GM15510 (cell line): ENCODE measurements around the gene SERPINI1.

Experiments used
- POLR2A ChIP-seq: IDR thresholded peaks from 3 replicates; pipeline ENCODE4 v1.6.1; 2011; ENCODE audit warnings: borderline replicate concordance; ENCODE audit not compliant: insufficient read length; ENCODE audit errors: extremely low read depth

Gene SERPINI1

DNA sequence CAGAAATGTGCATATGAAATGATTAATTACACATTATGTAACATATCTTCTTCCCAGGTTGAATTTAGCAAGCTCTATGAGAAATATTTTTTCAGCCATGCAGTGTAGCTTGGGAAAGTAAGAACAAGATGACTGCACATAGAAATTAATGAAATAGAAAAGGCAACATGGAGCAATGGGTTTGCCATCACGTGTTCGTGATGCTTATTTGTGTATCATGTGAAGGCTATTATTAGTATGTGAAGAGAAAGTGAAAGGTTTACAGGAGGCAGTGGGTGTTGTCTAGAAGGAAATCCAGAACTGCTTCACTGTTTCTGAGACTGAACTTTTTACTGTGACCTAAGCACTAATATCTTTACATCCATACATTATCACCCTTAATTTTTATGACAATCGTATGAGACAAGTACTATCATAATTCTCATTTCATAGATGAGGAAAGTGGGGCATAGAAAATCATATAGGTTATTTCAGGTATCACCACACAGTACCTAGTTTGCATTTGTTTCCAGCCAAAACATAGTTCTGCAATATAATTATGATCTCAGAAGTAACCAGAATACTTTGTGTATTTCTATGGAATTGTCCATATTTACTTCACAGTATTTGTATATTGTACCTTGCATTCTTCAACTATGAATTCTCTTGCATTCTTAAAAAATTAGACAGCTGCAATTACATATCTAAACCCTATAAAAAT is 14.9 kb downstream of the SERPINI1 start:
- no peak for TF ChIP-seq POLR2A

DNA sequence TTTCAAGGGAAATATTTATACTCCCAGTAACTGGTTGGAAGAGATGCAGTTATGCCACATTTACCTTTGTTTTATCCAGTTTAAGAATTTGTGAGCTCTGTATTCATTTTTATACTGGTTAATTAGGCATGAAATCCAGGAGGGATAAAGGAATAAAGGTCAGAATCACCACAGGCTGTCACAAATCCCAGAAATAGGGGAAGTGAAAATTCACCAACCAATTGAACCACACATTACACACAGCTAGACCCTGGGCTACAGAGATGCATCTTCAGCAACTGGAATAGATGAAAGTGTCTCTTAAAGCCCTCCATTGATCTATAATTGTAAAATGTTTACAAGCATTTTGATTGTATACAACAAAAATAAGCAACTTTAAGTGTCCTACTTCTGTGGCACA is 18.5 kb downstream of the SERPINI1 start:
- TF ChIP-seq POLR2A = no peak

DNA sequence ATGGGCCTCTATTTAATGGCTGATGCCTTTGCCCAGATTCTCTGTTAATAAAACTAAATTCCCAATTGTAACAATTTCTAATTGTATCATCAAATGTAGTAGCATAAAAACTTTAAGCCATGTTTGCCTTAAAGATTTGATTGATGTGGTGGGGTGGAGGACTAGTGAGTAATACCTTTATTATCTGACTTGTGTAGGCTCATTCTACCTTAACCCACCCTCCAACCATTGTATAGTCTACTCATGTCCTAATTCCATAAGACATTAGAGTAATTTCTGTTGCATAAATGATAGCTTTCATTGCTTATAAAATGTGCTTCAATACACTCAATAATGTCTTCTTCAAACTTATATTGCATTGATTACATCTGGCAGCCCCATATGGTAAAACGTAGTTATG is 25.8 kb downstream of the SERPINI1 start:
- TF ChIP-seq POLR2A = no peak

DNA sequence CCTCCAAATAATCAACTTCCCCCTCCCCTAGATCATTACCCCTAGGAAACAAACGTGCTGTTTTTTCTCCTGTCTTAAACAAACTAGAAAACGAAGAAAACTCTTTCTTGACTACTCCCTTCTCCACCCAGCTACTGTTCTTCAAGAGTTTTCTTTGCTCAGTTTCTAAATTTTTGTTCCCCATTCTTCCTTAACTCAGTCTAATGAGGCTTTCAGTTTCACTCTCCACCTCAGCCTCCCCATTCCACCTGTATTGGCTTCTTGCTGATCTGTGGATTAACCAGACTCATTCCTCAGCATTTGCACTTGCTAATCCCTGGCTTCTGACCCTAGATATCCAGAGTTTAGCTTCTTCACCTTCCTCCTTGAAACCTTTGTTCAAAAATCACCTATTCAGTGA is 26.8 kb downstream of the SERPINI1 start:
- no peak for TF ChIP-seq POLR2A

DNA sequence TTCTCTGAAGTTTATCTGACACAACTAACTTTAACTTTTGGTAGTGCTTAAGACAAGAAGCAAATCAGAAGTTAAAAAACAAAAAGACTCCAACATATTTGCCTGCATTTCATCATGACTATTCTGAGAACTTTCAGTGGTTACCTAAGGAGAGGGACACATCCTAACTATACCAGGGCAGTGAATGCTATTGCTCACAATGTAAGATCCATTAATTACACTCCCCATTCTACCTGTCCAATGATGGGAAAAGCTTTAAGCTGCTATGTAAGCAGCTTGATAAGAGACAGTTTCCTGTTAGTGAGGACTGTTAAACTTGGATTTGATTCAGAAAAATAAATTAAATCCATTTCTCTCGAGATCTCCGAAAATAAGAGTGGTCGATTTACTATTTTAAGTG is 37.5 kb downstream of the SERPINI1 start:
- no peak for TF ChIP-seq POLR2A

DNA sequence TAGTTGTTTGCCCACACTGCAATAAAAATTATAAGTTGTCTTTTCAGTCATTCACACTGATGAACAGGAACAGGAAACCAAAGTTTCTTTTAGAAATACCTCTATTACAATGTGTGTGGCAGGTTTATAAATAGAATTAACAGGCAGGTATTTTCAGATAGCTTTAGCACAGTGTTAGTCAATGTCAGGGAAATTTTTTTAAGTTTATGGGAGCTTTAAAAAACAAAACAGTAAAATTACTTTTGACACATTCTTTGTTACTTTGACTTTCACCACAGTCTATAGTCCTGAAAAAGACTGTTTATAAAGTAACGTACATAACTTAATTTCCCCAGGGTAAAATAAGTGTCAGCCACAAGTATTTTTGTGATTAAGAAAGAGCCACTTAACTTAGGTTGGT is 38.1 kb downstream of the SERPINI1 start:
- TF ChIP-seq POLR2A = no peak

DNA sequence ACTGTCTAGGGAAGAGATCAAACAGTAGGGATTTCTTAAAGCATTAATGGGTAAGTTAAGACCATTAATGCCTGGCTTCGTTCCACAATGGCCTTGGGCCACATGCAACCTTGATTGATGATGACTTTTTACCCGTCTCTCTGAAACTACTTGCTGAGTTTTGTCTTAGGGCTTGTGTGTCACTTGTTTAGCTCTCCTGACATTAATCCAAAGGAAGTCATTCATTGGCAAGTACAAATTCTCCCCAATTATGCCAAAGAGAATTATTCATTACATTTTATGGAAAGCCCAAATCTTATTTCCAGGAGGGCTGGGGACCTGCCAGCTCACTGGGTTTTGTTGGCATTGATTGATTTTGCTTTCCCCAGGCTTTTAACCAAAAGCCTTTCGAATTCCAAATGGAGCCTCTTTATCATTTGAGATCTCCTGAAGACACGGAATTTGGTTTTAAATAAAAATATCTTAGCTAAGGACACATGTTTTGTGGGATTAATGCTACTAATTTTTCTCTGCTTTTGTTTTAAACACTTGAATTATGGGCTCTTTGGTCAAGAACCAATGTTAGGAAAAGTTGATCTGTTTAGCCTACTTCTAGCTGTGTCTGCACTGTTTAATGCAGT is 40.7 kb downstream of the SERPINI1 start:
- TF ChIP-seq POLR2A = no peak

DNA sequence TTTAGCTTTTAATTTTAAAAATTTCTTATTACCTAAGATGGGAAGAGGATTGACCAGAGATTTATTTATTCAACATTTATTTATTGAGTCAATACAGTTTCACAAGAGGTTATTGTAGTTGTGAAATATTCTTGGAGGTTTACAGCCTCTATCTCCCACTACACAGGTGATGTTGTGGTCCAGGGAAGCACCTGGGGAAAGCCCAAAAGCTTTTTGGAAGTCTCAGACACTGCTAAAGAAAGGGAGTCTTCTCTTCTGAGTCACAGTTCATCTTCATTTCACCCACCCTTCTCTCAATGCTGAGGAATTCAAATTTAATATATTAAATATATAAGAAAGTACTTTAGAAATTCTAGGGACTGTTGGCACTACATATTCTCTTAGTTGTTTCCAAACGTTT is 41.8 kb downstream of the SERPINI1 start:
- TF ChIP-seq POLR2A = no peak

DNA sequence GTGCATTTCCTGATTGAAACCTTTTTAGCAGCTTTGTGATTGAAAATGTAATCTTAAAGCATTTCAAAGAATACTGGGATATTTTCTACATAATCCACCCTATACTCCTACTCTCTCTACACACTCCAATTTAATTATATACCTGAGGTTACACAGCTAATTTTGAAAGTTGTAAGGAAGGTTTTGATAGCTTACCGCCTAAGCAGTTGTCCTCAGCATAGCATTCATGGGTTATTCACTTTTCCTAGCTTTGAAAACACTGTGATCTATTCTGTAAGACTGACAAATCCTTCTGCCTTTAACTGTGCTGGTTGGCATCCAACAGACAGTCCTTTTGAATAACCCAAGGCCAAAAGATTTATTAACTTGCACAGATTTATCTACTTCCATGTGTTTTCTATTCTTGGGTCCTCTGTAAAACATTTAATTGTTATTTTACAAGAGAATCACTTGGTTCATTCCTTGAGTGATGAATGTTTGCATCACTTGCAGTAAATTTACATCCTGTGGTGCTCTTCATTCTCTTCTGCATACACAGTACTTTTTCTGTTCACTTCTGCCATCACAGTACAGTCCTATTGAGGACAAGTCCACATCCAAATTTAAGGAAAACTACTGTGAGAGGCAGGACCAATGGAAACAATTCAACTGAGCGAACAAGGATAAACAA is 44.8 kb downstream of the SERPINI1 start:
- TF ChIP-seq POLR2A = no peak

DNA sequence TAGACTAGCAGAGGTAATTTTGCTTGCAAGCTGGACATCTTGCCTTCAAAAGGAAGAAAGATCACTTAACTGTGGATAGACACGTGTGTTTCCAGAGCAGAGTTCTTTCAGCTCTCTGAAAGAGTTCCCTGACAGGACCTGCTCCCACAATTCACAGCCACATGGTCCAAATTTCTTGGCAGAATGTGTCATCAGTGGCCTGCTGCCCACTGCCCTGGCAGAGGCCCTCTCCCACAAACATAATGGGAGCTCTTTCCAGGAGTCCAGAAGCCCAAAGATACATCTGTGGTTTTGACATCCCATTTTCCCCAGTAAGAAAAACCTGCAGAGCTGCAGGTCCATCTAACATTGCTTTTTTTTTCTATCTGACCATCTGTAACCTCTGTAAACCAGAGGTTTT is 48.3 kb downstream of the SERPINI1 start:
- no peak for TF ChIP-seq POLR2A

DNA sequence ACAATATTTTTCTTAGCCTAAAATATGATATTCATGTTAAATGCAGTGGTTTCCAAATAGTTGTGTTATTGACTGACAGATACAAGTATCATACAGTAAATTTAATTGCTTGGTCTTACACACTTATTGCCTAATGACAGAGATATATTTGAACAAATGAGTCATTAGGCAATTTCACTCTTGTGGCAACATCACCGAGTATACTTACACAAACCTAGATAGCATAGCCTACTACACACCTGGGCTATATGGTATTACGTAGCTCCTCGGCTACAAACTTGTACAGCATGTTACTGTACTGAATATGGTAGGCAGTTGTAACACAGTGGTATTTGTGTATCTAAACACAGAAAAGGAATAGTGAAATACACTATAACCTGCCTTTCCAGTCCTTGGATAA is 50.3 kb downstream of the SERPINI1 start:
- no peak for TF ChIP-seq POLR2A

DNA sequence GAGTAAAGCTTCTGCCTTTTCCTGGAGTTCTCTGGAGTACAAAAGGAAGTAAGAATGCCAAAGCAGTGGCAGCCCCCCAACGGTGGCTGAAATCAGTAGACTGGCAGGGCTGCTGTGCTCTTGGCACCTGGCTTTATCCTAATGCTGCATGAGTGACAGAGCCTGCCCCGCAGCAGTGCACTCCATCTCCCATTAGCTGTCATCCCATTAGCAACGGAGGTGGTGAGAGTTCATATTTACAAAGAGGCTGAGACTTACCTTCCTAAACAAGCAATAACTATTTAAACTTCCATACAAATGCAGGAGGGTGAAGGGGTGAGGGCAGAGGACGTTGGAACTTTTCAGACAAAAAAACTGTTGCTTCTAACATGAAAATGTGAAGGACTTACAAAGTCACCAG is 51.9 kb downstream of the SERPINI1 start:
- no peak for TF ChIP-seq POLR2A

DNA sequence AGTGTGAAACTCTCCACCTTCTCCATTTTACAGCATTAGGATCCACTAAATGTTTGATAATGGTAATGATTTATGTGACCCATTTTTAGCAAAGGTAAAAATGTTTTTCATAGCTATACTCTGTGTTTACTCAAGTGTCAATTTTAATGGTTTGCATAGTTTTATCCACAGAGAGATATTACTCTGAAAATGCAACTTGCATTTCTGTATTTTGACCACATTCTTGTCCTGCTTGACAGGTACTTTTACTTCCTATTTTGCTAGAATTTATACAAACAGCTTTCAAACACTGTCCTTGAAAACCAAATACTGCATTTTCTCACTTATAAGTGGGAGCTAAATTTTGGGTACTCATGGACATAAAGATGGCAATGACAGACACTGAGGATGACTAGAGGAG is 62.9 kb downstream of the SERPINI1 start:
- TF ChIP-seq POLR2A = no peak

DNA sequence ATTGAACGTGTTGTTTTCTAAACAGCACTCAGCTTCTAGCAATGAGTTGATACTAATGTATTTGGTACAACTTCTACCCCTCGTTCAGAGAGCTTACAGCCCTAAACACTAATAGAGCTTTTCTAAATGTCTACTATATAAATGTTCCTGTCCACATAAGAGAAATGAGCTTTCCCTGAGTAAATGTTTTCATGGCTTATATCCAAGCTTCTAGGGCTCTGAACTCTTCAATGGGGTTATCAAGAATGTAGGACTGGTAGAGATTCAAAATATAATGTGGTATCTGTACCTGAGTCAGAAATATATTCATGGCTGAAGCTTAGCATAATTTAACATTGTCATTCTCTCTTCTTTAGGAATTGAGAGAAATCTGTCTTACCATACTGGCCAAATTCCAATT is 73.4 kb downstream of the SERPINI1 start:
- TF ChIP-seq POLR2A = no peak

DNA sequence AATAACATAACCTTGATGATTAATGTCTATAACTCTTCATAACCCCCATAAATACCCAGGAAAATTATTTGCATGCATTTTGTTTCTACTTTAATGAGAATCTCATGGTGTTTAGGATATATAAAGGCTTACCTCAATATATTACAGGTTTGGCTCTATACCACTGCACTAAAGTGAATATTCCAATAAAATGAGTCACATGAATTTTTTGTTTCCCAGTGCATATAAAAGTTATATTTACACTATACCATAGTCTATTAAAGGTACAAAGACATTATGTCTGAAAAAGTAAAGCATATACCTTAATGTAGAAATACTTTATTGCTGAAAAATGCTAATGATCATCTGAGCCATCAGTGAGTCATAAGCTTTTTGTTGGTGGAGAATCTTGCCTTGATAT is 74.7 kb downstream of the SERPINI1 start:
- TF ChIP-seq POLR2A = no peak

DNA sequence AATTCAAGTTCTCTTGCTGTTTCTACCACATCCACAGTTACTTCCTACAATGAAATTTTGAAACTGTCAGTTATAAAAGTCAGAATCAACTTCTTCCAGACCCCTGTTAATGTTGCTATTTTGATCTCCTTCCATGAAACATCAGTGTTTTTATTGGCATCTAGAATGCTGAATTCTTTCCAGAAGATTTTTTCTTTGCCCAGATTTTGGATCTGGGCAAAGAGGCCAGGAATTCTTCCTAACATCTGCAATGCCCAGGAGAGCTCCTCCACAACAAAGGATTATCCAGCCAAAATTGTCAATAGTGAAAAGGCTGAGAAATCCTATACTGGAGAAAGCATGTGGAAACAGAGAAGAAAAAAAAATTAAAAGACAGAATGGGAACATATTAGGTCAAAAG is 75.5 kb downstream of the SERPINI1 start:
- no peak for TF ChIP-seq POLR2A
